Transverse colon (tissue), 4 donors: Measurements from ENCODE around the gene HOXB2. TPM values are rescaled to one million over a fixed set of nuclear protein-coding genes. Genes with fewer than 3 reads are reported as not detected.

ENCODE experiments used
- DNase-seq: peaks from one replicate; pipeline ENCODE4 v3.0.0-alpha.2; 2019
- H3K27ac ChIP-seq, 4 donors: fragments of 200-600 bp; sonication (generic); 2 replicates each; pipeline ENCODE4 v1.5.1; 2016 to 2018; ENCODE audit warnings: inconsistent platforms in 4 of 4
- H3K27me3 ChIP-seq: fragments of 200-600 bp; sonication (generic); 2 replicates; pipeline ENCODE4 v1.5.1; 2017; ENCODE audit warnings: inconsistent platforms
- H3K36me3 ChIP-seq, 4 donors: fragments of 200-600 bp; sonication (generic); 2 replicates each; pipeline ENCODE4 v1.5.1; 2017 to 2019; ENCODE audit warnings: inconsistent platforms in 4 of 4
- H3K4me1 ChIP-seq, 4 donors: fragments of 200-600 bp; sonication (generic); 2 replicates each; pipeline ENCODE4 v1.5.1; 2017 to 2020; ENCODE audit warnings: inconsistent platforms in 4 of 4
- H3K4me3 ChIP-seq, 4 donors: fragments of 200-600 bp; sonication (generic); 1 replicate in 1 of 4; 2 replicates in 3 of 4; pipeline versions ENCODE4 v1.5.1 to v1.6.1; 2017 to 2019; ENCODE audit warnings: inconsistent platforms in 4 of 4
- H3K9me3 ChIP-seq, 2 donors: fragments of 200-600 bp; sonication (generic); 2 replicates each; pipeline ENCODE4 v1.5.1; 2017 to 2019; ENCODE audit warnings: inconsistent platforms in 2 of 2
- EP300 ChIP-seq: sonication (generic); formaldehyde crosslinking; IDR thresholded peaks from one replicate; pipeline ENCODE4 v1.6.1; 2017; ENCODE audit warnings: antibody characterized with exemption, low read depth
- POLR2A ChIP-seq: fragments of 450-650 bp; IDR thresholded peaks from one replicate; pipeline ENCODE4 v1.6.1; 2016; ENCODE audit warnings: antibody characterized with exemption, mild to moderate bottlenecking, moderate library complexity
- POLR2AphosphoS5 ChIP-seq, 3 donors: sonication (generic); formaldehyde crosslinking; IDR thresholded peaks; one replicate each; pipeline ENCODE4 v1.6.1; 2016; ENCODE audit warnings: antibody characterized with exemption in 3 of 3
- WGBS, 2 donors: methylation state at CpG; one replicate each; pipeline ENCODE4 v1.1.5; 2018; ENCODE audit warnings: low coverage in 1 of 2; 5-methylcytosine and 5-hydroxymethylcytosine counted together
- in situ Hi-C, 4 donors: fragments of 200-750 bp; cut with MboI; loops; one replicate each; pipeline versions ENCODE4 v1.15.0 to v1.15.1; 2017; ENCODE audit warnings: low sequenced_read_pairs in 3 of 4, low pct_ligation_motif_present in 1 of 4, low pct_unique_long_range_greater_than_20kb in 1 of 4
- intact Hi-C: fragments of 100-400 bp; cut with DNase I; formaldehyde crosslinking; loops from one replicate; pipeline ENCODE4 v1.15.1; 2023; ENCODE audit warnings: low total_unique reads
- total RNA-seq, 4 donors: library from RNA; depleted of rRNA; stranded (reverse); fragments of >200 nt; gene quantifications; one replicate each; pipeline ENCODE4 v1.1.0, GENCODE V29; 2016
- TF ChIP-seq, protein P1 (sequence below), 5 experiments: fragments of 200-600 bp in 3 of 5; fragments of 450-650 bp in 2 of 5; sonication (generic) in 3 of 5; IDR thresholded peaks; 1 replicate in 2 of 5; 2 replicates in 3 of 5; pipeline ENCODE4 v1.5.1; 2016 to 2017; ENCODE audit warnings: antibody characterized with exemption in 5 of 5, inconsistent platforms in 3 of 5, mild to moderate bottlenecking in 2 of 5, moderate library complexity in 1 of 5

HOXB2 gene
- total RNA-seq, 4 donors from 2014 or later = 13.5 to 93.9 (median 13.8) TPM; not detected in 1

DNA sequence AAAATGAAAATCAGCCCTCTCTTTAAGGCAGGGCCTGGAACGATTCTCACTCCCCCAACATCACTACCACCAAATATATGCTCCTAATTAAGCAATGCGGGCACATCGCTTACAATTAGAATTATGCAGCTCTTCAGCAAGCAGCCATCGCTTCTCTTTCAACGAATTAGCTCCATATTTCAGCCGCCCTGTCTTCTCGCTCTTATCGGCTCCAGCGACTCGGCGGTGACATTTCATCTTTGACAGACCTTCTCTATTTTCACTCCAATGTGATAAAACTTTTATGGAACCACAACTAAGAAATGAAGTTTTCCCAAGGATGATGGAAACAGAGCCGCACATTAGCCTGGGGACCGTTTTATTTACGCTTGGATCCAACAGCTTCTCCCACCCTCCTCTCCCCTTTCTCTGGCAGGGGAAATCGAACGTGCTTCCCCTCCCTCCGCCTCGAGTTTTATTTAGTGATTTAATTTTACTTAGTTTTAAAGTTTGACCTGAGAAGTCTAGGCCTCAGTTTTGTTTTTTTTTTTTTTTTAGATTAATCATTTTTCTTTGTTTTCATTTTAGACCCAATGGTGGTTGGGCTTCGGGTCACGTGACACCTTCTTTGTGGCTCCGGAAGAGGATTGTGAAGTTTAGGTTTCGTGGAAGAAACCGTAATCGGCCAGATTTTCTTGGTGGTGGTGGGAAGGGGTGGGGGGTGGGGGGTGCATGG lies 3.1 kb upstream of the HOXB2 start:
- in situ Hi-C loops (no loop called here), intact Hi-C loops (no loop called here)
- TF ChIP-seq POLR2A = no peak
- TF ChIP-seq, protein P1, sequence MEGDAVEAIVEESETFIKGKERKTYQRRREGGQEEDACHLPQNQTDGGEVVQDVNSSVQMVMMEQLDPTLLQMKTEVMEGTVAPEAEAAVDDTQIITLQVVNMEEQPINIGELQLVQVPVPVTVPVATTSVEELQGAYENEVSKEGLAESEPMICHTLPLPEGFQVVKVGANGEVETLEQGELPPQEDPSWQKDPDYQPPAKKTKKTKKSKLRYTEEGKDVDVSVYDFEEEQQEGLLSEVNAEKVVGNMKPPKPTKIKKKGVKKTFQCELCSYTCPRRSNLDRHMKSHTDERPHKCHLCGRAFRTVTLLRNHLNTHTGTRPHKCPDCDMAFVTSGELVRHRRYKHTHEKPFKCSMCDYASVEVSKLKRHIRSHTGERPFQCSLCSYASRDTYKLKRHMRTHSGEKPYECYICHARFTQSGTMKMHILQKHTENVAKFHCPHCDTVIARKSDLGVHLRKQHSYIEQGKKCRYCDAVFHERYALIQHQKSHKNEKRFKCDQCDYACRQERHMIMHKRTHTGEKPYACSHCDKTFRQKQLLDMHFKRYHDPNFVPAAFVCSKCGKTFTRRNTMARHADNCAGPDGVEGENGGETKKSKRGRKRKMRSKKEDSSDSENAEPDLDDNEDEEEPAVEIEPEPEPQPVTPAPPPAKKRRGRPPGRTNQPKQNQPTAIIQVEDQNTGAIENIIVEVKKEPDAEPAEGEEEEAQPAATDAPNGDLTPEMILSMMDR (IDR thresholded peaks at IDR 0.05) = no peak
- TF ChIP-seq EP300 = no peak
- no peak for TF ChIP-seq POLR2AphosphoS5 (IDR thresholded peaks at IDR 0.05)
- 51 to 55% methylated on average over 18 to 24 of the region's 24 CpGs for WGBS, 2 donors
- H3K4me1 ChIP-seq = peaks cover 22 to 81% (median 43%) of the 10 kb centered on the region in 4 donors
- H3K36me3 ChIP-seq = no peaks in the 10 kb centered on the region
- peak overlapping the region; percentile 89 to 95 (median 94) for H3K27ac ChIP-seq
- no peak for DNase-seq
- H3K9me3 ChIP-seq = no peaks in the 10 kb centered on the region
- peak overlapping the region in 1 of 4 donors; percentile 17 for H3K4me3 ChIP-seq
- H3K27me3 ChIP-seq = peaks cover 4% of the 10 kb centered on the region

GRCh38 chr17:48546924-48547807 lies 2.3 kb upstream of the HOXB2 start:
- peak overlapping the region; percentile 89 to 95 (median 94) for H3K27ac ChIP-seq
- peaks cover 12% of the 10 kb centered on the region for H3K27me3 ChIP-seq
- peak overlapping the region in 1 of 4 donors; percentile 17 for H3K4me3 ChIP-seq
- H3K4me1 ChIP-seq = peaks cover 22 to 81% (median 39%) of the 10 kb centered on the region in 4 donors
- 19 to 21% methylated on average over 5 to 10 of the region's 10 CpGs for WGBS, 2 donors
- DNase-seq = no peak
- intact Hi-C loops (no loop called here), in situ Hi-C loops (no loop called here)
- H3K36me3 ChIP-seq = no peaks in the 10 kb centered on the region
- TF ChIP-seq POLR2A (no peak), POLR2AphosphoS5 (IDR thresholded peaks at IDR 0.05) (peak; percentile 21 to 30 (median 29))
- TF ChIP-seq, protein P1 (IDR thresholded peaks at IDR 0.05) = no peak
- H3K9me3 ChIP-seq = no peaks in the 10 kb centered on the region

DNA sequence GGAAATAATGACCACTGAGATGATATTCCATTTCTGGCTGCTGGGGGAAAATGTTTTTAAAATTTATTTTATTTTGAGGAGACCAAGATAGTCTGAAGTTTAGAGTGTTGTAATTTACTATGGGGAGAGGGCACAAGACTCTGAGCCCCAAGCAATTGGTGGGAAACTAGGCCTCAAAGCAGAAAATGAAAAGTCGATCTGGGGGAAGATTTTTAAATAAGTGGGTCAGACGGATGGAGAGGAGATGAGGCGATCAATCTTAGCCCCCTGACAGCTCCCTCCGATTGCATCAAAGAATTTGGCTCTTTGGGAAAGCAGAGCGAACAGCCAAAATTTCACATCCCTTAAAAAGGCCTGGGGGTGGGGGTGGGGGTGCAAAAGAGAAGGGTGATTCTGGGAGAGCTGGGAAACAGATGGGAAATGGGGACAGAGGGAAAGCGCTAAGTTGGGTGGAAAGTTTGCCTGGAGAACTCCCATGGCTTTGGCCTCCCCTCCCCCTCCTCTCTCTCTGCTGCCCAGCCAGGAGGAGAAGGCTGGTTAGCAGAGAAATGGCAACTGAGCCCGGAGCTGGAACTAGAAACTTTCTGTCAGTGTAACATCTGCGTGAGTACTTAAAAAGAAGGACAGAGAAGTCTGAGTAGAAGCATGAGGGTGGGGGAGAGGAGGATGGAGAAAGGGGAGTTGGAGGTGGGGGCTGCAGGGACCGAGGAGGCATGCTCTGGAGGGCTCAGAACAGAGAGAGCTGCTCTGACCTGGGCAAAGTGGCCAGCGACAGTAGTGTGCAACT lies 1.4 kb upstream of the HOXB2 start:
- Histone ChIP-seq H3K27ac (peak overlapping the region; percentile 89 to 95 (median 94)), H3K27me3 (peaks cover 17% of the 10 kb centered on the region), H3K4me1 (peaks cover 22 to 73% (median 35%) of the 10 kb centered on the region in 4 donors), H3K36me3 (no peaks in the 10 kb centered on the region), H3K9me3 (no peaks in the 10 kb centered on the region), H3K4me3 (peak overlapping the region in 1 of 4 donors; percentile 17)
- no peak for DNase-seq
- in situ Hi-C loops (no loop called here), intact Hi-C loops (no loop called here)
- TF ChIP-seq POLR2A = no peak
- no peak for TF ChIP-seq EP300
- no peak for TF ChIP-seq POLR2AphosphoS5 (IDR thresholded peaks at IDR 0.05)
- TF ChIP-seq, protein P1 (IDR thresholded peaks at IDR 0.05) = no peak
- WGBS, 2 donors = 45 to 51% methylated on average over 6 to 10 of the region's 10 CpGs
